Activated T-helper 17 cell treated with anti-CD3 and anti-CD28 coated beads, Interleukin-2, amount 50 U/mL, for 72 hours (primary cell): ENCODE measurements around the gene SLC47A2. TPM values are rescaled to one million over a fixed set of nuclear protein-coding genes. Genes with fewer than 3 reads are reported as not detected.

ENCODE experiments used
- ATAC-seq: fragments of 150-1000 bp; cut with Tn5 transposase; replicated peaks from 2 replicates; pipeline ENCODE4 v1.10.0; 2021; ENCODE audit warnings: mild to moderate bottlenecking, moderate library complexity
- H3K27ac Mint-ChIP-seq: one replicate; pipeline ENCODE4 v1.8.0; 2022; ENCODE audit warnings: mixed read lengths
- H3K27me3 Mint-ChIP-seq: one replicate; pipeline ENCODE4 v1.8.0; 2022; ENCODE audit warnings: mixed read lengths
- H3K36me3 Mint-ChIP-seq: one replicate; pipeline ENCODE4 v1.8.0; 2022; ENCODE audit warnings: low read depth, mild to moderate bottlenecking, mixed read lengths
- H3K4me1 Mint-ChIP-seq: one replicate; pipeline ENCODE4 v1.8.0; 2022; ENCODE audit warnings: mixed read lengths
- H3K4me3 Mint-ChIP-seq: one replicate; pipeline ENCODE4 v1.8.0; 2022; ENCODE audit warnings: mild to moderate bottlenecking, mixed read lengths
- H3K9me3 Mint-ChIP-seq: one replicate; pipeline ENCODE4 v1.8.0; 2022; ENCODE audit warnings: mixed read lengths
- total RNA-seq, 2 donors: library from RNA; stranded (reverse); gene quantifications; one replicate each; pipeline ENCODE4 v1.2.3, GENCODE V29; 2022

SLC47A2 gene
- total RNA-seq, 2 donors from 2014 or later = not detected

DNA sequence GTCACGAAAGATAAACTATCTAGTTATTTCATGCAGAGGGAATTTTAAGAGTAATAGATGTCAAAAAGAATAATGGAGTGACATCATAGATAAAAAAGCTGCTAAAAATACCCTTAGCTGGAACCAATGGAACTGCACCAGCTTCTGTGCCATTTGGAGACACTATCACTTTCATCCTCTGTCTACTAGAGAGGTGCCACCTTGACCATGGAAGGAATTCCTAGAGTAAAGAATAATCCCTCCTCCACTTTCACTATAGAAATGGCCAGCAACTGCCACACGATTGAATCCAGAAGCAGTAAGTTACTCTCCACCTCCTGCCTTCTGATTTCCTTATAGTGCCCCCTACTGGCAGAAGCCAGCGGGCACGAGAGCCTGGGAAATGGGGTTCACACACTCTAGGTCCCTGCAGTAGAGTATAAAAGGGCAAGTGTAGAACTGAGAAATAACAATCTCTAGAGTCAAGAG lies 70.6 kb downstream of the SLC47A2 start:
- no peak overlapping the region for H3K27ac Mint-ChIP-seq
- H3K36me3 Mint-ChIP-seq = no peaks in the 10 kb centered on the region
- no peaks in the 10 kb centered on the region for H3K9me3 Mint-ChIP-seq
- peak overlapping the region; percentile 97 for H3K4me3 Mint-ChIP-seq
- ATAC-seq = no peak
- H3K4me1 Mint-ChIP-seq = peaks cover 25% of the 10 kb centered on the region
- no peaks in the 10 kb centered on the region for H3K27me3 Mint-ChIP-seq

DNA sequence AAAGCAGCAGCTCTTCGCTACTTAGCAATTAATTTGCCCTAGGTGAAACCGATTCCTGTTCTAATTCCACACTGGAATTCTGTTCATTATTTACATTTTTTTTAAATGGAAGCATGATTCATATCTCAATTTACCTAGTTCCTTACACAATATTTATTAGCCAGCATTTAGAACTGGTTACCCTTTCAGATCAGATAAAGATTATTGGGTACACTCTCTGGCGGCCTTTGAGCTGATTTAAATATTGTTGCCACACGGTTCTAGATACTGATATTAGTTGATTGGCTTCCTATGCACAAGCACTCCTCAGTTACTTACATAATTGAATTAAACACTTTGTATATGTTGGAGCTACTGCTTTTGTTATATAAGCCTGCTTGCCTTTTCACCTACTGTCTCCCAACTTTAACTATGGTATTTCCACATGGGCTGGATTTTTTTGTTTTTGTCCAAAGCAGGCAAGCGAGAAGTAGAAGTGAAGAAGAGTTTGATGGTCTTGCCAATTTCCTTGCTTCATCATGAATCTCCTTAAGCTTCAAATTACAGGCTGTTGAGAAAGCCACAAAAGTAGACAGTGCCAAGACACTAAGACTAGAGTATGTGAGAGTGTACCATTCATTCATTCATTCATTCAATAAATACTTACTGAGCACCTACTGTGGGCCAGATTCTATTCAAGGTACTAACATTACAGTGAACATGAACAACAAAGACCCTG lies 71.7 kb downstream of the SLC47A2 start:
- Mint-ChIP-seq H3K4me1 (peaks cover 24% of the 10 kb centered on the region), H3K4me3 (no peak overlapping the region), H3K36me3 (no peaks in the 10 kb centered on the region), H3K9me3 (no peaks in the 10 kb centered on the region), H3K27ac (no peak overlapping the region), H3K27me3 (no peaks in the 10 kb centered on the region)
- ATAC-seq = no peak

DNA sequence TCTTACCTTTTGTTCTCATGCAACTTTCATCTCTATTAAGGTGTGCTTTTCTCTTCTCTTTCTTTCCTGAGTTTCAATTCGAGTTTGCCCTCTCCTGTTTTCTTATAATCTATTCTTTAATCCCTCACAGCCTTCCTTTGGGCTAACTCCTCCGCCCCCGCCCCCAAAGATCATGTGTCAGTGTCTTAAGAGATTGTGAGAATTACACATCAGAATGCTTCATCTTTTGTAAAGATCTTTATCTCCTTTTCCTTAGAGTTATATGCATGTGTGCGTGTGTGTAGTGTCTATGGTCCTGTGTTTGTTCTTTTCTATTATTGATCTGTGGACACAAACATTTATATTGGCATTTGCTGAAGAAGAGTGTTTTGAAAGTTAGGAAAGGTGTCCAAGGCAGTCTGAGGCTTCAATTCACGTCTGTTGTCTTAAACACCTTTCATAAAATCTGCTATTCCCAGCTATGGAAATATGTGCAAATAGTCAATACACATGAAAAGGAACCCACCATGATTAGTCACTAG lies 74.0 kb downstream of the SLC47A2 start:
- Mint-ChIP-seq H3K27me3 (no peaks in the 10 kb centered on the region), H3K27ac (no peak overlapping the region), H3K36me3 (no peaks in the 10 kb centered on the region)

GRCh38 chr17:19641687-19642372 lies 74.6 kb downstream of the SLC47A2 start:
- Mint-ChIP-seq H3K27ac (no peak overlapping the region), H3K4me3 (no peak overlapping the region), H3K4me1 (peaks cover 10% of the 10 kb centered on the region), H3K27me3 (no peaks in the 10 kb centered on the region), H3K36me3 (no peaks in the 10 kb centered on the region), H3K9me3 (no peaks in the 10 kb centered on the region)
- ATAC-seq = peak; percentile 37

More for the DNA sequence above, 74.0 kb downstream of the SLC47A2 start:
- no peak overlapping the region for H3K4me3 Mint-ChIP-seq
- H3K4me1 Mint-ChIP-seq = peaks cover 16% of the 10 kb centered on the region
- no peaks in the 10 kb centered on the region for H3K9me3 Mint-ChIP-seq
- ATAC-seq = peak; percentile 31

- no peaks in the 10 kb centered on the region for H3K36me3 Mint-ChIP-seq
- H3K27ac Mint-ChIP-seq = no peak overlapping the region
- H3K9me3 Mint-ChIP-seq = no peaks in the 10 kb centered on the region
- peaks cover 16% of the 10 kb centered on the region for H3K27me3 Mint-ChIP-seq
- no peak for ATAC-seq
- H3K4me3 Mint-ChIP-seq = no peak overlapping the region
- no peaks in the 10 kb centered on the region for H3K4me1 Mint-ChIP-seq
Observed at GRCh38 chr17:19631905-19632304, 84.5 kb downstream of the SLC47A2 start.

DNA sequence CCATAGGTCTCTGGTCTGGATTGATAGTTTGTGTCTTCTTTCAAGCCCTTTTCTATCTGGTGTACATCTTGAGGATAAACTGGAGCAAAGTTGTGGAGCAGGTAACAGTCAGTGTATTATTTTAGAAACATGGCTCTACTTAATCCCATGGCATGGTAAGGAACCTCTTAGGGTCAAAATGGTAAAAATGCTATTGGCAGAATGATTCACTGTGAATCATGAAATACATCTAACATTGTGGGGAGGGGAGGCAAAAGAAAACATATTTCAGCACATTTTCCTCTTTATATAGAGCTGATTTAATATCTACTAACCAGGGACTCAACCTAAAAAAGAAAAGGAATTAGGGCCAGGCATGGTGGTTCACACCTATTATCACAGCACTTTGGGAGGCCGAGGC lies 85.7 kb downstream of the SLC47A2 start:
- Mint-ChIP-seq H3K27me3 (peaks cover 16% of the 10 kb centered on the region), H3K4me3 (no peak overlapping the region), H3K4me1 (no peaks in the 10 kb centered on the region), H3K27ac (no peak overlapping the region), H3K9me3 (no peaks in the 10 kb centered on the region), H3K36me3 (no peaks in the 10 kb centered on the region)
- no peak for ATAC-seq

DNA sequence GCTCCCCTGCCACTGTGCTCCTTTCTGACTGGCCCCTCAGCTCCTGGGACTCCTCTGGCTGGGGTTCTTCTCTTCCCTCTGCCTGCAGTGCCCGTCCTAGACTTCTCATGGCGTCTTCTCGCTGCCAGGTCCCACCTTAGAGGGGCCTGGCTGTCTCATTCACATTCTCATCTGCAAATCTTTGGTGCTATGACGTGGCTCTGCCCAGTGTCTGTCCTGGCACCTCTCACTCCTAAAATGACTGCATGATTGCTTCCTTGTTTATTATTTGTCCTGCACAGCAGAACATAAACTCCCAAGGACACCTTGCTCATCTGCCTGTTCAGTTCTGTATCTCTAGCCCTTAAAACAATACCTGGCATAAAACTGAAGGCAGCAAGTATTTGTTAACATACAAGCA lies 86.3 kb downstream of the SLC47A2 start:
- Mint-ChIP-seq H3K27ac (no peak overlapping the region), H3K4me1 (no peaks in the 10 kb centered on the region), H3K4me3 (no peak overlapping the region), H3K27me3 (peaks cover 17% of the 10 kb centered on the region), H3K36me3 (no peaks in the 10 kb centered on the region), H3K9me3 (no peaks in the 10 kb centered on the region)
- ATAC-seq = no peak

DNA sequence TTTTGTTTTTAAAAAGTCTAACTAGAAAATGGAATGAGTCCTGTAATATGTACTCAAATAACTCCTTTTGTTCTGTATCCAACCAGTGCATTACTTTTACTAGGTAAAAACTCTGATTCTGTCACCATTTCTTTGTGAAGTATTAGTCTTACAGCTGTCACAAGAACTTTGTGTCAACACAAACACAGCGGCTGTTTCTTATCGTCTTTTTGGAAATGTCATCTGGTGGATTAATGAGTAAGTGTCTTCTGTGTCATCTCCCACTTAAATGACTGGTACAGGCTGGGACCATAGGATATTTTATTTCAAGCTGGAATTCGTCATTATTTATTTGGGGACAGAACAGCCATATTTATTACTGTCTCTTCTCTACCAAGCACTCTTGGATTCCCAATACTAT lies 86.9 kb downstream of the SLC47A2 start:
- Mint-ChIP-seq H3K9me3 (no peaks in the 10 kb centered on the region), H3K27ac (no peak overlapping the region), H3K4me3 (no peak overlapping the region), H3K27me3 (peaks cover 16% of the 10 kb centered on the region), H3K36me3 (no peaks in the 10 kb centered on the region), H3K4me1 (no peaks in the 10 kb centered on the region)
- ATAC-seq = no peak

Other genes with a start within 250 kb of the SLC47A2 start
- gene SLC47A1, start 182.7 kb downstream of the SLC47A2 start, total RNA-seq = under 1 TPM; 0.19 to 0.58 TPM
- gene ALDH3A2, start 67.8 kb downstream of the SLC47A2 start, total RNA-seq = 10 to 100 TPM; 14.9 to 26.7 TPM
- not detected for gene ALDH3A1, start 31.7 kb upstream of the SLC47A2 start, total RNA-seq
- 1 to 10 TPM; 7.4 to 9.2 TPM for gene ULK2, start 151.4 kb upstream of the SLC47A2 start, total RNA-seq